Measurements from ENCODE around the gene MAD1L1.
A peak's percentile ranks its signal among the peaks of the same experiment; 100 is the strongest.

Gene MAD1L1

GRCh38 chr7:1943933-1944618, 288.7 kb downstream of the MAD1L1 start:
- no peak for DNase-seq (ENCODE audit: low read depth in 3 of 3)

- DNase-seq (ENCODE audit: low read depth in 3 of 3) = no peak
Observed at GRCh38 chr7:1943326-1943725, 289.4 kb downstream of the MAD1L1 start.

- DNase-seq (ENCODE audit: low read depth in 3 of 3) = no peak
Observed at GRCh38 chr7:1942941-1943289, 289.8 kb downstream of the MAD1L1 start.

DNA sequence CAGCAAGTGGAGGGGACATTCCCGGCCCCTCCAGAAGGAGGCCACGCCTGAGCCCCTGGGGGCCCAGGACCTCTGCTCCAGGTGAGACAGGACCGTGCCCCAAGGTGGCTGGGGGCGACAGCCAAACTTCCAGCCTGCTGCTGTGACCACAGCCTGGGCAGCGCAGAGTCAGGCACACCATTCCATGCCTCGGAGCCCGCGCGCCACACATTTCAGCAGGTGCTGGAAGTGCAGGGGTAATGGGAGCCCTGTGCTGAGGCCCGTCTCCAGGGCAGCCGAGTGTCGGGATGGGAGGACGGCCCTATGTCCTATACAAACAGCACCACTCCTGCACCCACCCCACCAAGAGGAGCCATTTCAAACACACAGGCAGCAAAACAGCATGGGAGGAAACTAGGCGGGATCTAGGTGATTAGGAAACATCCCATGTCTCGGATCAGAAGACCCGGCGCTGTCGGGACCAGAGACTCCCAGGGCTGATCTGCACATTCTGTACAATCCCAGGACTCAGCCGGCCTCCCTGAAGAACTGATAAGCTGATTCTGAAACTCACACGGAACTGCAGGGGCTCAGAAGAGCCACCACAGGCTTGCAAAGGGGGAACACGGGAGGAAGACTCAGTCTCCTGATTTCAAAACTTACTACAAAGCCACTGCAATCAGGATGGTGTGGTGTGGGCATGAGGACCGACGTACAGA, 290.4 kb downstream of the MAD1L1 start:
- DNase-seq (ENCODE audit: low read depth in 3 of 3) = no peak

DNA sequence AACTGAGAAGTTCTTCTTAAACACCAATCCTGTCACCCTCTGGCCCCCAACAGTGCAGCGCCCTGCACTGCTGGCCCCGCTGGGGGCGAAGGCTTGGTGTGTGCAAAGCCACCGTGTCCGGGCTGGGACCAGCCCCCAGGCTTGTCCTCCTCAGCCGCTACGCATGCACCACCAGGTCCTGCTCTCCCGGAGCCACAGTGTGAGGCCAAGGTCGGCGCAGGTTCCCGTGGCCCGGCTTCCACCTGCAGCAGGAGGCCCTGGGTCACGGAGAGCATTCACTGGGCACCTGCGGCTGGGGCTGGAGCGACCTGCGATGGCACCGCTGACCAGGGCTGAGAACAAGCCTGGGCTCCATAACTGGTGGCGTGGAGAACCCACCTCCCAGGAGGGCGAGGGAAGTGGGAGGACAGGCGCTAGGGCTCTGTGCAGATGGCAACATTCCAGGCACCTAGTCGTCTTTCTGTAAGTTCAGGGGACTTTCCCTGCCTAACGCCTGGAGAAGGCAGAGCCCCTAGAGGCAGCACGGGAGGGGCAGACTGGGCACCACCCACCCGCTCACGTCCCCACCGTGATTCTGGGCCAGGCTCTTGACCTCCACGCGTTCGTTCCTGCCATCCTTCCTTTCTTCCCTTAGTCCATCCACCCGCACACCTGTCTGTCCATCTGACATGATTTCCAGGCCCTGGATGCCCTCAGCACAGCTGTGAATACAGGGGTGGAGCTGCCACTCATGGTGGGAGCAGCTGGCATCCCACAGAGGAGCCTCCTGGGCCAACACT, 291.1 kb downstream of the MAD1L1 start:
- DNase-seq (ENCODE audit: low read depth in 3 of 3) = no peak

GRCh38 chr7:1940863-1941262, 291.9 kb downstream of the MAD1L1 start:
- DNase-seq (ENCODE audit: low read depth in 3 of 3) = no peak

GRCh38 chr7:1940402-1940786, 292.4 kb downstream of the MAD1L1 start:
- peak; percentile 60 to 80 (median 74) for DNase-seq (ENCODE audit: low read depth in 3 of 3)

- no peak for DNase-seq (ENCODE audit: low read depth in 3 of 3)
Observed at GRCh38 chr7:1939434-1940401, 293.0 kb downstream of the MAD1L1 start.

DNA sequence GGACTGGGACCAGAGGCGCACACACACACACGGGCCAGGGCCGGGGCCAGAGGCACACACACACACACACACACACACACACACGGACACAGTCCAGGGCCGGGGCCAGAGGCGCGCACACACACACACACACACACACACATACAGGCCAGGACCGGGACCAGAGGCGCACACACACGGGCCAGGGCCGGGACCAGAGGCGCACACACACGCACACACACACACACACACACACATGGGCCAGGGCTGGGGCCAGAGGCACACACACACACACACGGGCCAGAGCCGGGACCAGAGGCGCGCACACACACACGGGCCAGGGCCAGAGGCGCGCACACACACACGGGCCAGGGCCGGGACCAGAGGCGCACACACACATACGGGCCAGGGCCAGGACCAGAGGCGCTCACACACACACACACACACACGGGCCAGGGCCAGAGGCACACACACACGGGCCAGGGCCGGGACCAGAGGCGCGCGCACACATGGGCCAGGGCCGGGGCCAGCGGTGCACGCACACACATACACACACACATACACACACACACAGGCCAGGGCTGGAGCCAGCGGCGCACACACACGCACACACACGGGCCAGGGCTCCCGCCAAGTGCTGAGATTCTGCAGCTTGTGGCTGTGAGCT, 293.8 kb downstream of the MAD1L1 start:
- peak in 1 of 3 experiments; percentile 16 for DNase-seq (ENCODE audit: low read depth in 3 of 3)

DNA sequence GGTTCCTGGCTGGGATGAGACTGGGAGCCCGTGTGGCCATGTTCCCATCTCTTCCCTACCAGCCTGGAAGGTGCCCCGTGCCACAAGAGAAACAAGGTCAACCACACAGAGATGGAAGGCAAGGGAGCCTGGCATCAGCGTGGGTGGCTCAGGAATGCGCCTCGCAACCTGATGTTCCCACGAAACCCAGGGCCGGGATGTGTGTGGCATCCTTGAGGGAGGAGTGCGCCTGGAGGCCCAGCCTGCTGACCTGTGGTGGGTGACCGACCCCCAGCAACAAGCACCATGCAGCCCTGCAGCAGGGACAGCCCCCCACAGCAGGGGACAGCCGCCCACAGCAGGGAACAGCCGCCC, 295.5 kb downstream of the MAD1L1 start:
- no peak for DNase-seq (ENCODE audit: low read depth in 3 of 3)

- DNase-seq (ENCODE audit: low read depth in 3 of 3) = no peak
Observed at GRCh38 chr7:1936531-1937251, 296.1 kb downstream of the MAD1L1 start.

DNA sequence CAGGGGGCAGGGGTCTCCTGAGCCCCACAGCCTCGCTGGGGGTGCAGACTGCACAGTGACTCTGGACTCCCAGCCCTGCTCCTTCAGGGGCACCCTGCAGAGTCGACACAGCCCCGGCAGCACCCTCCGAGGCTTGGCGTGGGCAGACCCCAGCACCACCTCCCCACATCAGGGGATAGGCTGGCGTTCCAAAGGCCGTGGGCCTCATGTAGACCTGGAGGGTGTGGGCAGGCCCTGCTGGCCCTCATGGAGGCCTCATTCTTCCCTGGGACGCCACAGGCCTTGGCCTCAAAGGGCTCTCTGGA, 296.8 kb downstream of the MAD1L1 start:
- DNase-seq (ENCODE audit: low read depth in 3 of 3) = no peak

DNA sequence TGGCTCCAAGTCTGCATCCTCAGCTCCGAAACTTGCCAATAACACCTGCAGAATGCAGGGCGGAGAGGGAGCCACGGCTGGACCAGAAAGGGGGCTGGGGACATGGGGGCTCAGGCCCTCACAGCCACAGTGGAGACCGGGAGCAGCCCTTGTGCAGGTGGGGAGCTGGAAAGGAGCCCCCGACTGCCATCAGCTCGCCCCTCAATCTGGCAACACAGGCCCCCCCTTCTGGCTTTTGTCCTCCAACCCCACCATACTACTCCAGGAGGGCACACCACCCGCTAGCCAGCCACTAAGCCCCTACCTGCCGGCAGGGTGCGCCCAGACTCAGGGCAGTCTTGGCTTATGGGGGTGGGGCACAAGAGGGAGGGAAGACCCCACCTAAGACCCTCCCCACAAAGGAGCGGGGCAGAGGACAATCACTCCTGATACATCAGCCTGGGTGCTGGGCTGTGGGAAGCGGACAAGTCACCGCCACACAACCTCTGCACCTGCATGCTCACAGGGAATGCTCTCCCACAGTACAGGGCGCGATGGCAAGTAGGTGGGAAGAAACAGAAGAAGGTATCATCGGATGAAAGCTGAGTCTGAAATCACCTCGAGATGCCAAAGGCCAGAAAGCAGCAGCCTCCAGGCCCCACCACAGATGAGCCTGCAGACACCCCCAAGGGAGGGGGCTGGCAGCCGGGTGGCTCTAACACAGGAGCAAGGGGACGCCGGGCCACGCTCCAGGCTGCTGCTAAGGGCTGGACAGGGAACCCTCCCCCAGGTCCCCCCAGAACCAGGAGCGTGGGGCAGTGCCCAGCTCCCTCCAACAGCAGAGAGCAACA, 297.4 kb downstream of the MAD1L1 start:
- DNase-seq (ENCODE audit: low read depth in 3 of 3) = no peak

GRCh38 chr7:1934756-1935155, 298.0 kb downstream of the MAD1L1 start:
- DNase-seq (ENCODE audit: low read depth in 3 of 3) = no peak

- DNase-seq (ENCODE audit: low read depth in 3 of 3) = no peak
Observed at GRCh38 chr7:1934017-1934416, 298.7 kb downstream of the MAD1L1 start.

GRCh38 chr7:1933066-1933750, 299.5 kb downstream of the MAD1L1 start:
- no peak for DNase-seq (ENCODE audit: low read depth in 3 of 3)

DNA sequence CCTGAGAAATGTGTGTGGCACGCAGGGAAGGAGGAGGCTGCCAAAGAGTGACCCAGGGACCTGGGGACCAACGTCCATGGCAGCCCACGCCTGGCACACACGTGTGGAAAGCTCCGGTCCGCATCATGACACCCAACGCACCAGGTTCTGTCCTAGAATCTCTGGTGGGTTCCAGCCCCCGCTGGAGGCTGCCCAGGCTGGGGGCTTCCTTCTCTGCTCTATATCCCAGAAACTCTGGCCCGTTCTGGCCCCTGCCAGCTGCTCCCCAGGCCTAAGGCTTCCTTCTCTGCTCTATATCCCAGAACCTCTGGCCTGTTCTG, 300.8 kb downstream of the MAD1L1 start:
- DNase-seq (ENCODE audit: low read depth in 3 of 3) = no peak

GRCh38 chr7:1931256-1931950, 301.3 kb downstream of the MAD1L1 start:
- no peak for DNase-seq (ENCODE audit: low read depth in 3 of 3)
